SHP77 treated with DMSO at 0.1 percent for 48 hours (cell line): ENCODE results near the gene C20orf204.

Experiments used
- DNase-seq: peaks from one replicate; lab custom pipeline; 2025; lab: John Stamatoyannopoulos, UW

C20orf204 gene

DNA sequence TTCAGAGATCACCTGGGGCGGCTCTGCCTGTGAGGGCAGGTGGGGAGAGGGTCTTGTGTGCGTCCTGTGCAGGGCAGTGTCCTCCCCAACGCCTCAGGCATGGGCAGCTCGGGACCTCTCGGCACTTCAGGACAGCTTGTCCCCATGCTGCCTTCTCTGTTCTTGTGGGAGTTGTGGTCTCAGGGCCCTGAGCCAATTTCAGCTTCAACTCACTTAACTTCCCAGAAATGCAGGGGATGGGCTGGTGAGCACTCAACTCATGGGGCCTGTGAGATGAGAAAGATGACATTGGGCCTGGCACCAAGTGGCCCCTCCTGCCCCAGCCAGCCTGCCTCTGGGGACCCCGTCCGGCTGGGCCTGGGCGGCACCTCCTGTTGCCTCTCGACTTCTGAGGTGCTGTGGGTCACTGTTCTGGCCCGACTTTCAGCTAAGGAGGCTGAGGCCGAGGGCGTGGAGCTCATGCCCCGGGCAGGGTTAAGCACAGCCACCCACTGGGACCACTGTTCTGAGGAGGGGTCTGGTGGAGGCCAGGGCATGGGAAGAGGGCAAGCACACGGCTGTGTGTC, 36.6 kb downstream of the C20orf204 start:
- DNase-seq = no peak

DNA sequence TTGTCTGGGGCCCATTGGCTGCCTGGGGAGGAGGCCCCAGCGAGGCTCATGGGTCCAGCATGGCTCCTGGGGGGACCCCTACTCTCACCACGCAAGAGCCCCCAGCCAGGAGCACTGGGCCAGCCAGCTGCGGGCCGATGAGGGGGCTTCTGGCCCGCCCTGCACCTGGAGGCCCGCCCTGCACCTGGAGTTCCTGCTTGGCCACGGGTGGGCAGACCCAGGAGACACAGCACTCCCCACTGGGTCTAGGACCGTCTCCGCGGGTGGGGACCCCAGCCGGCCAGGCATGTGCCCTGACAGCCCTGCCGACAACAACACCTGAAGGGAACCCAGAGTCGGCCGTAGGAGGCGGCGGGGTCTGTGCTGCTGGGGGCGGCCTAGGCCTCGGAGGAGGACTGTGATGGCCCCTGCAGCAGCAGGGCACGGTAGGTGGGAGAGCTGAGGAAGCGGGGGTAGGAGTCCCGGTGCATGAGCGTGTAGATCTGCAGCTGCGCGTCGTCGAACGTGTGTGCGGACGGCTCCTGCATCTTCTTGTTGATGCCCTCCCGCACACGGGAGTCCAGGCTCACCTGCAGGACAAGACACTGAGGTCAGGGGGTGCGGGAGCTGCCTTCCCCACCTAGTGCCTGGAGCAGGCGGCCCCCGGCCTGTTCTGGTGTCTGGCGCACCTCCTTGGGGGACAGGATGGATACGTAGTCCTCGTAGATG, 37.6 kb downstream of the C20orf204 start:
- no peak for DNase-seq

DNA sequence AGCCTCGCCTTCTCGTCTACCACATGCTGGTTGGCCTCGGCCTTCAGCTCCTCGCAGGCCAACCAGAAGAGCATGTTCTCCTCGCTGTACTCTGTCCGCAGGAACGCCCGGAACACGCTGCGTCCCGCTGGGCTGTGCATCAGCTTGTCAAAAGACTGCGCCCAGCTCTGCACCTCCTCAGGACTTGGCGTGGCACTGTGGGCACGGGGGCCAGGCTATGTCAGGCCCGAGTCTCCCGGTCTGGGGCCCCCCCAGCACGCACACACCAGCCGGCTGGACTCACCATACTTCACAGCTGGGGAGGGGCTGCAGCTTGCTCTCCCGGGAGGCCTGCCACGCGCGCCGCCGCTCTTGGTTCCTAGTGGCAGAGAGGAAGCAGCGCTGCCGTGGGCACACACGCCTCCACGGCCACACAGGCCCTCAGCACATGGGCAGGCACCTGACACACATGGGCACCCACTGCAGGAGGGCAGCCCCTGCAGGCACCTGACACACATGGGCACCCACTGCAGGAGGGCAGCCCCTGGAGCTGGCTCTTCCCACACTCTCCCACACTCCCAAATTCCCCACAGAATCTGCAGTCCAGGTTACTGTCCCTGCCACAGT, 38.3 kb downstream of the C20orf204 start:
- DNase-seq = no peak

DNA sequence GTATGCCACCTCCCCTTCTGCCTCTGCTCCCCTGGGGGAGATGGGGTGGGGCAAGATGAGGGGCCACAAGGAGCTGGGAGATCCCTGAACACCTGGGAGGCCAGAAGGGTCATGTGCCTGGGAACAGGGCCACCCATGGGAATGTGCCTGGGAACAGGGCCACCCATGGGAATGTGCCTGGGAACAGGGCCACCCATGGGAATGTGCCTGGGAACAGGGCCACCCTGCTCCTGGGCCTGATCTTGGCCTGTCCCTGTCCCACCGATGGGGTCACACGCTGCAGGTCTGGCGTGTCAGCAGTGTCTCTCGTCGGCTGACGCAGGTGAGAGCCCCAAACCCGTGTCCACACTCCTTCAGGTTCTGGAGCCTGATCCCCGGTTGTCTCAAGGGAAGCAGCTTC, 39.0 kb downstream of the C20orf204 start:
- DNase-seq = no peak

DNA sequence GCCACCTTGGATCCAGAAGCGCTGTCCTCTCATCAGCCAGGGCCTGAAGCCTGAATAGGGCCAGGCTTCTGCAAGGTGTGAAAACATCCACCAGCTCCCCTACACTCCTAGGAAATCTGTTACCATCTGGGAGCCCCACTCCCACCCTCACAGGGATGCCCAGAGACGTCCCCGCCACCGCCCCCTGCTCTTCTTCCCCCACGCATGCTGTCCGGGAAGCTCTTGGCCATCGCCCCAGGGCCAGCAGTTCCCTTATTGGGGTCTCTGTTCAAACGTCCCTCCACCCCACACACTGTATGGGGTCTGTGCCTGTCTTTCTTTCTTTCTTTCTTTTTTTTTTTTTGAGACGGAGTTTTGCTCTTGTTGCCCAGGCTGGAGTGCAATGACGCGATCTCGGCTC, 39.6 kb downstream of the C20orf204 start:
- no peak for DNase-seq

DNA sequence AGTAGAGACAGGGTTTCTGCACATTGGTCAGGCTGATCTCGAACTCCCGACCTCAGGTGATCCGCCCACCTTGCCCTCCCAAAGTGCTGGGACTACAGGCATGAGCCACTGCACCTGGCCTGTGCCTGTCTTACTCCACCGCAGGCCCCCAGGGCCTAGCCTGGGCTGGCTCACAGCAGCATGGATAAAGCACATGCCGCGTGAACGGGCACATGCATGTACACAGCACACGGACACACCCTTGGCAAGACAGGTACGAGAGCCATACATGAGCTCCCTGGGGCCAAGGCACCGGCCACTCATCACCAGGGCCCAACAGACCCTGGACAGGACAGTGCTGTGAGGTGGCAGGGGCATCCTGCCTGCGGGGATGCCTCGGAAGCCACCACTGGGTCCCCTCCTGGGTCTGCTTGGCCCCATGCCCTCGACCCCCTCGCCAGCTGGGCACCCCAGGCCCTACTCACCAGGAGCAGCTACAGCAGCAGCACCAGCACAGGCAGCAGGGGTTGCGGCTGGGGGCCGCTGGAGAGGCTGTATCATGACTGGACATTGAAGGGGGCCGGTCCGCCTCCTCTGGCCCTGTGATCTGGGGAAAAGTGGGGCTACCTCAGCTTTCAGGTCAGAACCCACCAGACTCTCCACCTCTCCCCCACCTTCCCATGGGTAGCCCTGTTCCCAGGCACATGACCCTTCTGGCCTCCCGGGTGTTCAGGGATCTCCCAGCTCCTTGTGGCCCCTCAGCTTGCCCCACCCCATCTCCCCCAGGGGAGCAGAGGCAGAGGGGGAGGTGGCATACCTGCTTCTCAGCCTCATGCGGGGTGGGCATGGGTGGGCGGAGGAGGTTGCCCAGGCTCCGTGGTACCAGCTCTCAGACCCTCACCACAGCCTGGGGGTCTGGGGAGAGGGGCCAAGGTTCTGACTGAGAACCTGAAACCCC, 40.3 kb downstream of the C20orf204 start:
- no peak for DNase-seq

DNA sequence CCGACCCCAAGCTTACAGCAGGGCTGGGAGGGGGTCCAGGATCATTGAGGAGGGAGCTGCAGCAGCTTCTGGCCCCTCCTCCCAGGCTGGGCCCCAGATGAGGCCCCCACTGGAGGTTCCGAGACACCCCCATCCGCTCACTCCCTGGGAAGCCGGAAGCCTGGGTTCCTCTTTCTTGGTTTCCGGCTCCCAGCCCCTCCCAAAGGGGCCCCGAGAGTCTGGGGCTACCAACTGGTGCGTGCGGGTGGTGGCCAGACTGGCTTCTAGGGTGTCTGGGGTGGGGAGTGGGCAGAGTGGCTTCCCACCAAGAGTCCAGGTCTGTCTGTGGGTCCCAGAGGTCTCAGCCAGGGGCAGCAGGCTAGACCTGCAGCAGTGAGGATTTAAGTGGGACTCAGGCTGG, 41.1 kb downstream of the C20orf204 start:
- no peak for DNase-seq

DNA sequence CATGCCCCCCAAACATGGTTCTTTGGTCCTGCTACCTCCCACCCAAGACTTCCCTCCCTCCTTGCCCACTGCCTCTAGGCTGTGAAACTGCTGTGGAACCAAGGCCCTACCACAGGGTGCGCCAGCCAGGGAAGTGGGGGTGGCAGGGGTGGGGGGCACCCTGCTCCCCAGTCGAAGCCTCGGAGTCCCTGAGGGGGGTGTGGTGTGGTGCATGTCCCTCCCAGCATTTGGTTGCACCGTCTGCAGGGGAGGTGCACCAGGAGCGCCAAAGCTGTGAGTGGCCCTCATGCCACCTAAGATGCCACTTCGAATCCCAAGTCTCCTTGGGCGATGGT, 41.5 kb downstream of the C20orf204 start:
- no peak for DNase-seq

DNA sequence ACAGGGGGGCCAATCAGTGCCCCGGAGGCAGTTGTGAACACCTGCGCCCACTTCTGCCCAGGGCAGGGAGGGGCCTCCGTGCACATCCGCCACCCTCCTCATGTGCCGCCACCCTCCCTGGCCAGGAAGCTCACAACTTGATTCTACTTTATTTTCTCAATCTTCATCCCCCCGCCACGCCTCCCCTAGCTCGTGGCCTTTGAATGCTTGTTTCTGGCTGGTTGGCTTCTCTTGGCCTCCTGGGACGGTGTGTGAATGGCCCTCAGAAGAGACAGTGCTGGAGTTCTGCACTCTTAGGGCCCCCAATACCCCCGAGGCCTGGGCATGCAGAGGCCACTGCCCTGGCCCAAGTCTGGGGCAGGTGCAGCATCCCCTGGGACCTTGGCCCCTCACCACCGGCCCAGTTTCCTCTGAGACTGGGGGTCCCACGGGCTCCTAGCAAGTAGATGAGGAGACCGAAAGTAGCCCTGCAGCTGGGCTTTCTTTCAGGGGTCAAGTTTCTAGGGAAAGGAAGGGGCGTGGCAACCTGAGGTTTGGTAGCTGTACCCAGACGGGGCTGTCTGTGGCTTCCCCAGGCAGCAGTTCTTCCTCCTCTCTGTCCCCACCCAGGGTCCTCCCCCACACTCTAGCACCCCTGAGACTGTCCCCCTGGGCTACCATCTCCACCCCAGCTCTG, 42.0 kb downstream of the C20orf204 start:
- no peak for DNase-seq

DNA sequence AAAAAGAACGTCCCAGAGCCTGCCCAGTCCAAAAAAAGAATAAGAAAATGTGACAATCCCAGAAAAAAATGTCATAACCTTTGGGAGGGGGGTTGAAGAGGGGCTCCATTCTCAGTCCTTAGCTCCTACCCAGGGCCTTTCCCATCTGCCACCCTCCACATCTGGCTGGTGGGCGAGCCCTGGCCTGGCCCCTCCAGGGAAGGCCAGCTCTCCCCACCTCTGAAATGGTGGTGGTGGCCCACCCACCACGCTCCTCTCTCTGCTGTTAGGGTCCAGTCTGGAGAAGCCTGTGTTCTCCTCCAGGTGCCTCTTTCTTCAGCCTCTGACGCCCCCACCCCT, 42.9 kb downstream of the C20orf204 start:
- no peak for DNase-seq

DNA sequence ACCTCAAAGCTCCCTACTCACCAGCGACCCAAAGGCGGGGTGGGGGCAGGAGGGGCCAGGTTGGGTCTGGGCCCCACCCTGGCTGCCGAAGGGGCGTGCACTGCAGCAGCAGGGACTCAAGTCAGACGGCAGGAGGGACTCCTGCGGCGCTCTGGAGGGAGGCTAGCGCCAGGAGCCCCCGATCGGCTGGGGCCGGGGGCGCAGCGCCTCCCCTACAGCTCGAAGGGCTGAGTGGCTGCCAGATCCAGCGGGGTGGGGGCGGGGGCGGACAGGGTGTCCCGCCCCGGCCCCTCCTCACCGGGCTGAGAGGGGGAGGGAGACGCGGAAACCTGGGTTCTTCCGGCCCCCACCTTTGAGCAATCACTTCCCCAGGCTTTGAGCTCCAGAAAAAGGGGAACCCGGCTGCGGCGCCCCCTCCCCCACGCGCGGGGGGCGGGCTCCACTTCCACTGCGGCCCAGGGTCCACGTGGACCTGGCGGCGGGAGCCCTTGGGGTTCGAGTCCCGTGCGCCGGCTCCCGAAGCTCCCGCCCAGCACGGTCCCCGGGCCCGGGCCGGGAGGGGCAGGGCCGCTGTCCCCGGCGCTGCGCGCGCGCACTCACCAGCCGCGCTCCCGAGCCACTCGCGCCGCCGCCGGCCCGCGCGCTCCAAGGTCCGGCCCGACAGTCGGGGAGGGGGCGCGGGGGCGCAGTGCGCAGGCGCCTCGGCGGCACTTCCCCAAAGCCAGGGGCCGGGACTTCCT, 43.5 kb downstream of the C20orf204 start, which contains the start of gene RGS19:
Gene RGS19, minus strand, starts transcription at position 246 of the 740 bp plus-strand sequence. CDS start 2,632 bp downstream, outside the sequence.
- peak; percentile 60 for DNase-seq

DNA sequence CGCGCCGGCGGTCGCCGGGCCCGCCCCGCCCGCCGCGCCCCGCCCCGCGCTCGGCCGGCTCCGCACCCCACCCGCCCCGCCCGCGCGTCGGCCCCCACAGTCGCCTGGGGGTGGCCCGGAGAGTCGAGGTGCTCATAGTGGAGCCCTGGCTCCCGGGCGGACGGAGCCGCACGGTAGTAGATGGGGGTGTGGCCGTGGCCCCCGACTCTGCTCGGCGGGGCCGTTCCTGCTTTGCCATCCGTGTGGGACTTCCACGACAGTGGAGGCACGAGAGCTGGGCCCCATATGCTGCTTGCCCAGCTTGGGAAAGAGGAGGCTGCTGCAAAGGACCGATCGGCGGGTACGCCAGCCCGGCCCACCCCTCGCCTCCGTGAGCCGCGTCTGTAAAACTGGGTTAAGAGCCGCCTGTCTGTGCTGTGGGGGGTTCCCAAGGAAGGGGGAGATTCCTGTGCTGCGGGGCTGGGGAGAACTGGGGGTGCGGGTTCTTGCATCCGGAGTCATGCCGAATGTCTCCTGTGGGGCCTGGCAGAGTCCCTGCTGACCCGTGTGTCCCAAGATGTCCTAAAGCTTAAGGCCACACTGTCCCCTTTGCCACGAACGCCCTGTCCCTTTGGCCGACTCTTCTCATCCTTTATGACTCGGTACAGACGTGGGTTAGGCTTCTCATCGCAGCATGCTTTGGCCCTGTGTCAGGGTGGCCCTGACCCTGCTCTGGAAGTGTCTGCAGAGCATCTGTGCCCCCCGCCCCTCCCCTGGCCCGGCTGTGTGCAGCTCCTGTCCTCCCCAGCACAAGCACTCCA, 44.2 kb downstream of the C20orf204 start, which contains the start of gene OPRL1:
Gene OPRL1, plus strand, starts transcription at position 70 of the 800 bp plus-strand sequence. CDS start 12,639 bp downstream, outside the sequence.
- DNase-seq = no peak

DNA sequence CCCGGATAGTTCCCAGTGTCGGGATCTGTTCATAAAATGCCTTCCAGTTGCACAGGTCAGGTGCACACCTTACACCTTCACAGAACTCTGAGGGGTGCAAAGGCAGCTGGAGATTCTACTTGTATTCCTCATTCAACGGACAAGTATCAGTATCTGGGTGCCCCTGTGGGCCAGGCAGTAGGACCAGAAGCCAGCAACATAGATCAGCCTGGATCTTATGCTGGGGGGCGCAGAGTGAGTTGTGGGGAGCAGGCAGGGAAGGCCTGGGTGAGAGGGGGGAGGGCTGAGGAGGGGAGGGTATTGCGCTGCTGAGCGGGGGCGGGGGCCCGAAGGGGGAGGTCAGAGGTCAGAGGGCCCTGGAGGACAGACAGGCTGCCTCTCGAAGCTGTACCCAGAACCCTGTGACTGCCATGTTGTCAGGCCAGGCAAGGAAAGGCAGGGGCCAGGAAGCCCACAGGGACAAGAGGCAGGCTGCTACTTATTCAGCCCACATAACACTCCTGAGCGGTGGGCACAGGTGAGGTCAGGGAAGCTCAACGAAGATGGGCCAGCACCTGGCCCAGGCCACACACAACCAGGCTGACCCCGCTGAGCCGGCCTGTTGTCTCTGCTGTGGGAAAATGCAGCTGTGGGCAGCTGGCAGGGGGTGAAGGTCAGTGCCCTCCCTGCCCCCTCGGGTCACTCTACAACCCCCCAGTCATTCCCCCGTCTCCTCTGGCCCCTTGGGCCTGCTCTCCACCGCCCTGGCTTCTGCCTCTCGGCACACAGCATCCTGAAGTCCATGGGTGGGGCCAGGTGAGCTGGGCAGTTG, 45.0 kb downstream of the C20orf204 start:
- no peak for DNase-seq

DNA sequence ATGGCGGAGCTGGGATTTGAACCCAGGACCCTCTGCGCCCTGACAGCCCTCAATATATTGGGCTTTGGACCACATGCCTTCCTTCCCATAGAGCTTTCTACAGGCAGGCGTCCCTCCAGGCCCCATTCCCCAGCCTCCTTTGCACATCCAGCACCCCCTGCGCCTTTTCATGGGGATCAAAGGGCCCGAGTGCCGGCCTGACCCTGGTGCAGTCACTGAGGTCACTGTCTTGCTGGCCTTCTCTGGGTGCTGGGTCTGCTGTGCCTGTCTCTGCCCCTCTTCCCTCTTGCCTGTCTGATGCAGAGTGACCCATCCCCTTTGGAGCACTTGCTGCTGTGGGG, 45.6 kb downstream of the C20orf204 start:
- DNase-seq = no peak

DNA sequence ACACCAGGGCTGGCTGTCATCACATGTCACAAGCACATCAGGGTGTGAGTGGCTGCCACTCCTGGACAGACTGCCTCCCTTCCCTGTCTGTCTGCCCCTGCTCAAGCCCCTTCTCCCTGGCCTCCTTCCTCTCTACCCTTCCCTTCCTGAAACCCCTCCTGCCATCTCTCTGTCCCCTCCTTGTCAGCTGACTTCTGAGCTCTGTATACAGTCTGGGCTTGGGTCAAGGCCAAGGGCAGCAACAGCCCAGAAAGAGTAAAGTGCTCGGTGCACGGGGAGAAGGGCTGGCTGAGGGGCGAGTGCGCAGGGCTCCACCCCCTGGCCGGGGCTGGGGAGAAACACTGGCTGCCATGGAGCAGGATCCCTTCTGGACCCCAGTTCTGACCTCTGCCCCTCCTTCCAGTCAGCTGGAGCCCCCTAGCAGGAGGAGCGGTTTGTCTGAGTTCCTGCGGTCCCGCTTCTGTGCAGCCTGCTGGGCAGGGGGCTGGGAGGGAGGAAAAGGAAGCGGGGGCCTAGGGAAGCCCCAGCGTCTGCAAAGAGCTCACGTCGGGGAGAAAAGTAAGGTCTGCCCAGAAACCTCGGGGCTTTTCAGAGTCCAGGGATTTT, 46.2 kb downstream of the C20orf204 start:
- DNase-seq = no peak

DNA sequence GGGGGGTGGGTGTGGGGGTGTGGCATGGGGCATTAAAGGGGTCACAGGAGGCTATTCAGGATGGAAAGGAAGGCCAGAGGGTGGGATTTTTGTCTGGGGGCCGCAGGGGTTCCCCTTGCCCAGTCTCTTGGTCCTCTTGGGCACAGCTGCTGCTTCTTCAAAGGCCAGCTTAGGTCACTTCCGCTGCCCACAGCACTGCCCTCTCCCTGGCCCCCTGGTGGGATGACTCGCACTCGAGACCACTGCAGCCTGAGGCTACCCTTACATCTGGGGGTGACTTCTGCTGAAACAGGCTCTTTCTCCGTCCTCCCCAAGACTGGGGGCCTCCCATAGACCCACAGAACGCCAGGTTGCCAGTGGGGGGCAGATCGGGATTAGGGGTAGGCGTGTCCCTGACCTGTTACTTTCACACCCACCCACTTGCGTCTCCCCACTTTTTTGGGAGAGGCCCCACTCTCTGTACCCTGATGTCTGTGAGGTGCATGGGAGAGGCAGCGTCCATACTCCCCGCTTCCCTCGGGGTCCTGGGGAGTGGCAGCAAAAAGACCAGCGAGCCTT, 46.9 kb downstream of the C20orf204 start:
- no peak for DNase-seq

DNA sequence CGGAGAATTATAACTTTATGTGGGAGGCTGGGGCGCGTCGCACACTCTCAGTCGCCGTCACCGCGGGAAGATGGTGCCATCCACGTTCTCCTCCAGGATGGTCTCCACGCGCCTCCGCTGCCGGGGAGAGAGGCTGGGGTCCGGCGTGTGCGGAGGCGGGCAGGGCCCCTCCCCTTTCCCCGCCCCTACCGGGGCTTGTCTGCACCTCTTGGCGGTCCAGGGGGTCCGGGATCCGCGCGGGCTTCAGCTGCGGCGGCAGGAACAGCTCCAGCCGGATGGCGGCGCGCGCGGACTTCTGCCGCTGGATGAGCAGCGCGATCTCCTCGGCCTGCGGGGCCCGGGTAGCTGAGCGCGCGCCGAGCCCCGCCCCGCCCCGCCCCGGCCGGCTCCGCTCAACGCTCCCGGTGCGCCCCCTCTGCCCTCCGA, 47.4 kb downstream of the C20orf204 start:
- peak; percentile 79 for DNase-seq

DNA sequence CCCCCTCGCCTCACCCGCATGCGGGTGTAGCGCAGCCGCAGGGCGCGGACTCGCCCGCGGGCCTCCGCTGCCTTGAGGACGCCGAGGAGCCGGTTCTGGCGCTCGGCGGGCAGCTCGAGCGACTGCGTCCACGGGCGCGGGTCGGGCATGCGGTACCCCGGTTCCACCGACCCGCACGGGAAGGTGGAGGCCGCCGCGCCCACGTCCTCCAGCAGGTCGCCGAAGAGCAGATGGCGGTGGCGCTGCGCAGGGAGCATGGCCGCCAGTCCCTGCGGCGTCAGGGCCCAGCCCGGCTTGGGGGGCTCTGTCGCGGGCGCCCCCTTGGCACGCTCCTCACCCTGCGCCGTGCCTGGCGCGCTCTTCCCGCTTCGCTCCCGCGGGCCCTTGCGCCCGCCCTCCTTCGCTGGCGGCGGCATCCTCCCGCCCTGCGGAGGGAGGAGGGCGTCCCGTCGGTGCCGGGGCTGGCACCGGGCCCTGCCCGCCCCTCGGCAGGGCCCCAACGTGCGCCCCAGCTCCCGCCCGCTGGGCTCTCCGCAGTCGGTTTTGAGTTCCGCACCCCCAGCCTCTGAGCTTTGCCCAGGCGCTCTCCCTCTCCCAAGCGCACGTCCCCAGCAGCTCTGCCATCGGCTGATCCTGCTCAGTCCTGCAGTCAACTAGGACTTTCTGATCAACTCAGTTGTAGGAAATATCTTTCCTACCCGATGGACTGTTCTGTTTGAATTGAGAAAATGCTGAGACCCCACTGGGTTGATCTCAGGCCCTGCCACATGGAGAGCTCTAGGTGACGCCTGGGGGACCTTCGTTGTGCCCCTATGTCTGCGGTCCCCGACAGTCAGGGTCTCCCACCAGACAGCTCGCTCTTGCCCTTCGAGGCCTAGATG, 48.1 kb downstream of the C20orf204 start, which contains the start of gene LKAAEAR1:
Gene LKAAEAR1, minus strand, starts transcription at position 595 of the 881 bp plus-strand sequence. Its CDS starts 179 bp downstream, at position 416.
- no peak for DNase-seq
